Measurements from ENCODE around the gene MICAL3.

MICAL3 gene

DNA sequence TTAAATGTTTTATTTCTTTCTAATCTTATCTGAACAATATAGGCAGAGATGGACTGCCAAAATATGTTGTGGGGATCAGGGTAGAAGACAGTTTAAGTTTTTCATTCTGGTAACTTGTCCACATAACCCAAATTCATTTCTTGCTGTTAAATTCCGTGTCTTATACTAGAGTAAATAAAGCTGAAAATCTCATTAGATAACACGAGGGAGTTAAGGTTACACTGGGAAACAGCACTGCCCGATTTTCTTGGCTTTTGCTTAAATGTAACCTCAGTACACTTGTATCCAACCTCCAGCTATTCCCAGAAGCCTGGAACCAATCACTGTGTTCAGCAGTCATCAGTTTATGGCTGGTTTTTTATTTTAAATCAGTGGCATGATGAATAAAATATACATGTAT lies 48.2 kb downstream of the MICAL3 start:
- DNase-seq (ENCODE audit: low read depth in 2 of 2, low spot score in 1 of 2) = no peak

GRCh38 chr22:17974703-17975372 lies 49.5 kb downstream of the MICAL3 start:
- DNase-seq (ENCODE audit: low read depth in 2 of 2, low spot score in 1 of 2) = no peak

GRCh38 chr22:17974087-17974486 lies 50.3 kb downstream of the MICAL3 start:
- DNase-seq (ENCODE audit: low read depth in 2 of 2, low spot score in 1 of 2) = no peak

- no peak for DNase-seq (ENCODE audit: low read depth in 2 of 2, low spot score in 1 of 2)
Observed at GRCh38 chr22:17973217-17973616, 51.1 kb downstream of the MICAL3 start.

- no peak for DNase-seq (ENCODE audit: low read depth in 2 of 2, low spot score in 1 of 2)
Observed at GRCh38 chr22:17972385-17973191, 51.8 kb downstream of the MICAL3 start.

DNA sequence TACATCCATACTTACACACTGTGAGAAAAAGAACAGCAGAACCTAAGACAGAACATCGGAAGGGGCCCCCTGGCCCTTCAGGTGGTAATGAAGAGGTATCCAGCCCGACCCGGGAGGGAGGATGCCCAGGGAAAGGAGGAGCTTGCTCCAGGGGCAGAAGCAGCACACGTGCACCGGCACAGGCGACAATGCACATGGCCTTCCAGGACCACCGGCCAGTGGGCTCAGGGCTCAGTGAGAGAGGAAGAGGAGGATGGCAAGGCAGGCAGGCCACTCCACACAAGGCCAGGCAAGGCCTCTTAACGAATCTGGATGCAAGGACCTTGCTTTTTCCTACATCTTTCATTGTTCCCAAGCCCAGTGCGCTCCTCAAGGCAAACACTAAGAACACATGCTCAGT lies 52.6 kb downstream of the MICAL3 start:
- no peak for DNase-seq (ENCODE audit: low read depth in 2 of 2, low spot score in 1 of 2)

GRCh38 chr22:17970201-17970708 lies 54.1 kb downstream of the MICAL3 start:
- DNase-seq (ENCODE audit: low read depth in 2 of 2, low spot score in 1 of 2) = no peak

DNA sequence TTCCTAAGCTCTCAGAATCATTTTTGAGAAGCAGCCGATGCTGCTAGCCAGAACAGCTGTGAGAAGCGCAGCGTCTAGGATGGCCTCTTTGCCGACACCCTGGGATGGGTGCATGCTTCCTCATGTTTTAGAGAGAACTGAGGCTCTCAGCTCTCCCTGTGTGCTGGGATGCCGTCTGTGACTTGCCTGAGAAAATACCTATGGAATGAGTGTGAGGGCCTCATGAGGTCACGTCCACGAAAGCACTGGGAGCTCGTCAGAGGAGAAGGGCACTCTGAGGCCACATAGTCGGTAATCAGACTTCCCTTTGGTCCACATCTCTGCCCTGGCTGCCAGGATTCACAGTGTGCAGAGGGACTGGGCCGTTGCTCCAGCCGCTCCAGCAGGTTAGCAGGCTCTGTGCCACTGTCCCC lies 54.7 kb downstream of the MICAL3 start:
- DNase-seq (ENCODE audit: low read depth in 2 of 2, low spot score in 1 of 2) = no peak

- no peak for DNase-seq (ENCODE audit: low read depth in 2 of 2, low spot score in 1 of 2)
Observed at GRCh38 chr22:17968126-17968525, 56.2 kb downstream of the MICAL3 start.

DNA sequence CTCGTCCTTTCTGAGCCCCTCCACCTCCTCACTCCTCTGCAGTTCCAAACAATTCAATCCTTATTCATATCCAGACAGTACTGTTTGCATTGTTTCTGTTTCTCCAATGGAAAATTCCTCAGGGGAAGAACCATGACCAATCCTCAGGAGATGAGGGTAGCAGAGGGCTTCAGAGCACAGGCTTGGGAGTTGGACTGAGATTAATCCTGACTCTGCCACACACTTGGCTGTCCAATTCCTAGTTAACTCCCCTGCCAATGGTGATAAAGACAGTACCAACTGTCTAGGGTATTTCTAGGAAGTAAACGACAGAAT lies 58.0 kb downstream of the MICAL3 start:
- no peak for DNase-seq (ENCODE audit: low read depth in 2 of 2, low spot score in 1 of 2)

GRCh38 chr22:17965538-17966402 lies 58.6 kb downstream of the MICAL3 start:
- DNase-seq (ENCODE audit: low read depth in 2 of 2, low spot score in 1 of 2) = no peak

GRCh38 chr22:17964643-17965042 lies 59.7 kb downstream of the MICAL3 start:
- no peak for DNase-seq (ENCODE audit: low read depth in 2 of 2, low spot score in 1 of 2)

DNA sequence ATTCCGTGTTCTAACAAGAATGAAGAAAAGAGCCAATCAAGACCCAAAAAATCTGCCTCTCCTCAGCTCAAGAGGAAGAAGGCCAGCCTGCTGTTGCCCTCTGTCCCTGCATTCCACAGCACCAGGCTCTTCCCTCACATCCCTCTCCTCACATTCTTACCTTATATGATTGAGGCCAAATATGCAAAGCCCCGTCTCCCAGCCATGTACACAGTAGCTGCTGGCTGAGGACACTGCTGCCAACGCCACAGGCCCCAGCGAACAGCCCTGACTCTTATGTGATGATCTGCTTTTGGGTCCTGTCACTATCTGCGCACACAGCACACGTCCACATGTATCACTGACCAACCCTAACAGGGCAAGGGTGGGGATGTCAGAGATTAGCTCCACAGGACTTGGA lies 60.2 kb downstream of the MICAL3 start:
- DNase-seq (ENCODE audit: low read depth in 2 of 2, low spot score in 1 of 2) = no peak

GRCh38 chr22:17963015-17963414 lies 61.3 kb downstream of the MICAL3 start:
- no peak for DNase-seq (ENCODE audit: low read depth in 2 of 2, low spot score in 1 of 2)

GRCh38 chr22:17962168-17962567 lies 62.2 kb downstream of the MICAL3 start:
- DNase-seq (ENCODE audit: low read depth in 2 of 2, low spot score in 1 of 2) = no peak

DNA sequence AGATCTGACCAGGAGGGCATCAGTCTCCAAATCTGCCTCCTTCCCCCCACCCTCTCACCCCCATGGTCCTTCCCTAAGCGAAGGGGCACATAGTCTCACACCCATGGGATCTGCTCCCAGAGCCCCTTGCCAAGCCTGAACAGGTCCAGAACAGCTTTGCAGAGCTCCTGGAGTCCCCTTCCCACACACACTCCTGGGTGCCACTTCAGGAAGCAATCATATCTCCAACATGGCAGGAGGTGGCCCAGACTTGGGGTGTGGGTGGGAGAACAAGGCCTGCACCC lies 63.0 kb downstream of the MICAL3 start:
- DNase-seq (ENCODE audit: low read depth in 2 of 2, low spot score in 1 of 2) = no peak

- no peak for DNase-seq (ENCODE audit: low read depth in 2 of 2, low spot score in 1 of 2)
Observed at GRCh38 chr22:17960695-17961445, 63.5 kb downstream of the MICAL3 start.

DNA sequence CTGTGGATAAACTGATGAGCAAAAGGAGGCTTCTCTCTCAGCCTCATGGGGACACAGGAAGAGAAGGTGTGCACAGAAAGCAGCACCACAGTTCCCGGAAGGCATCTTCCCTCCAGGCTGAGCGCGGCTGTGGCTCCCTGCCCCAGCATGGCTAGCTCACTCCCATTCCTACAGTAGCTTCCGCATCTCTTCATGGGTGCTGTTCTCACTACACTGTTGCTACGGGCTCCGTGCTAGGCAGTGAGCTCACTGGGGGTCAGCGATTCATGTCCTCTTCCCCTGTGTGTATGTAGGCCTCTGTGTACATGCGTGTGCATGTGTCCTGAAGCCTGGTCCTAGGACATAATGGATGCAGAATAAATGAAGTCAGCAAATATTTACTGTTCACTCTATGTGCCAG lies 64.3 kb downstream of the MICAL3 start:
- DNase-seq (ENCODE audit: low read depth in 2 of 2, low spot score in 1 of 2) = no peak

DNA sequence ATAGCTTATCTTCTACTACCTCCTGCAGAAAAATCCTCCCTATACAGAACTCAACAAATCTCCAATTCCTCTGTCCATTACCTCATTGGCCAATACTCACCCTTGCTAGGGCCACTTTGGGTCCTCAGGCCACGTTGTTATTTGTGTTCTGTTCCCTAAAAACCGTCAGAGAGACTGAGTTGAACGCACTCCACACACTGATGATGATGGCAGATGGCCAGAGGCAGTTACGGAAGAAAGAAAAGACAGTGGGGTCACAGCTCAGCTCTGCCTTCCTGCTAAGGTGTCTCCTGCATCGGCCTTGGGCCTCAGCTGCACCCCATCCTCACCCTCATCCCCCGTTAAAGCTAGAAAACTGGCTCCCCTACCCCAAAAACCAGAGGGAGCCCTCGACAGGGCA lies 66.2 kb downstream of the MICAL3 start:
- DNase-seq (ENCODE audit: low read depth in 2 of 2, low spot score in 1 of 2) = no peak

DNA sequence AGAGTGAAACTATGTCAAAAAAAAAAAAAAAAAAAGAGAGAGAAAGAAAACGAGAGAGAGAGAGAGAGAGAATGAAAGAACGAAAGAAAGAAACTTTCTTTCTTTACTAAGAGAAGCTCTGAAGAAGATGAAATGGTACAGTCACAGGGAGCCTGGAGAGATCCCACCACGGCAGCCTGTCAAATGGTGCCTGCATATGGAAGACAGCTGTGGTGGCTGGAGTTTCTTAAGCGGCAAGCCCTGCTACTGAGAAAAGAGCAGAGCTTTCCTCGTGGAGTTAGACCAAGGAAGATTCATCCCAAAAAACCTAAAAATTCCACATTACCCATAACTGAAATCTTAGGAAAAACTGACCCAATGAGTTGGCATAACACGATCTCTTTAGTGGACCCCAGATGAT lies 66.7 kb downstream of the MICAL3 start:
- DNase-seq (ENCODE audit: low read depth in 2 of 2, low spot score in 1 of 2) = no peak

DNA sequence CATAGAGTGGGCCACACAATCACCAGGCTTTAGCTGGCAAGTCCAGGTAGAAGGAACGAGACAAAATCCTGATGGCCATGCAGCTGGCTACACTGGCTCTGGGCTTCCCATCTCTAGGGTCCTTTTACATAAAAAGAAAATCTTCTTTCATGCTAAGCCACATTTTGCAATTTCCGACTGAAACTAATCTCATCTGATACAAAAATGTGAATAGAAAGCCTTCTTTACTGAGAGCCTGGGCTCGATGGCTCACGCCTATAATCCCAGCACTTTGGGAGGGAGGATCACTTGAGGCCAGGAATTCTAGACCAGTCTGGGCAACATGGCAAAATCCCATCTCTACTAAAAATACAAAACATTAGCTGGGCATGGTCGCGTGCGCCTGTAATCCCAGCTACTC lies 67.2 kb downstream of the MICAL3 start:
- DNase-seq (ENCODE audit: low read depth in 2 of 2, low spot score in 1 of 2) = no peak
